Activated CD8-positive, alpha-beta memory T cell treated with anti-CD3 and anti-CD28 coated beads, Interleukin-2, amount 10 ng/mL, durations not matched to agents 7 days and 5 days (primary cell): ENCODE measurements around the gene FBXO44. TPM values are rescaled to one million over a fixed set of nuclear protein-coding genes. Genes with fewer than 3 reads are reported as not detected.

Experiments used
- total RNA-seq, 2 experiments: library from RNA; stranded (reverse); gene quantifications; one replicate each; pipeline ENCODE4 v1.2.3, GENCODE V29; 2021

Gene FBXO44
- total RNA-seq, 2 experiments from 2014 or later: 28.6 to 39.9 TPM

Other genes with a start within 250 kb of the FBXO44 start
- under 1 TPM; 0.35 to 0.54 TPM for gene DISP3, start 175.7 kb upstream of the FBXO44 start, total RNA-seq
- 1 to 10 TPM; 1.8 to 4.6 TPM for gene FBXO2, start 448 bp upstream of the FBXO44 start, total RNA-seq
- gene FBXO6, start 9.3 kb downstream of the FBXO44 start, total RNA-seq: 10 to 100 TPM; 36.2 to 40.3 TPM
- gene MAD2L2, start 26.3 kb downstream of the FBXO44 start, total RNA-seq: 10 to 100 TPM; 85.4 to 94.8 TPM
- gene DRAXIN, start 36.8 kb downstream of the FBXO44 start, total RNA-seq: 1 to 10 TPM; 1.0 to 2.1 TPM
- gene AGTRAP, start 81.3 kb downstream of the FBXO44 start, total RNA-seq: 10 to 100 TPM; 45.5 to 59.9 TPM
- not detected for gene C1orf167, start 107.3 kb downstream of the FBXO44 start, total RNA-seq
- gene MTHFR, start 151.1 kb downstream of the FBXO44 start, total RNA-seq: 10 to 100 TPM; 24.1 to 30.0 TPM
- gene CLCN6, start 151.3 kb downstream of the FBXO44 start, total RNA-seq: 10 to 100 TPM; 20.0 to 21.1 TPM
- not detected for gene NPPA, start 192.9 kb downstream of the FBXO44 start, total RNA-seq
- not detected for gene NPPB, start 204.1 kb downstream of the FBXO44 start, total RNA-seq